ENCODE data around the gene ZFAND3.

- no peak for TF ChIP-seq CTCF (optimal IDR thresholded peaks at IDR 0.05 in 1 of 3, IDR thresholded peaks at IDR 0.05 in 1 of 3, conservative IDR thresholded peaks at IDR 0.05 in 1 of 3; ENCODE audit: extremely low read depth in 1 of 3, insufficient read depth in 2 of 3, low read length in 3 of 3)
- no peak for TF ChIP-seq EZH2 (IDR thresholded peaks at IDR 0.05; ENCODE audit: low read length)
These were observed 329.1 kb downstream of the ZFAND3 start for GRCh38 chr6:38148606-38149005.

All from keratinocyte (primary cell).